Measurements from ENCODE around the gene INAFM2.

DNA sequence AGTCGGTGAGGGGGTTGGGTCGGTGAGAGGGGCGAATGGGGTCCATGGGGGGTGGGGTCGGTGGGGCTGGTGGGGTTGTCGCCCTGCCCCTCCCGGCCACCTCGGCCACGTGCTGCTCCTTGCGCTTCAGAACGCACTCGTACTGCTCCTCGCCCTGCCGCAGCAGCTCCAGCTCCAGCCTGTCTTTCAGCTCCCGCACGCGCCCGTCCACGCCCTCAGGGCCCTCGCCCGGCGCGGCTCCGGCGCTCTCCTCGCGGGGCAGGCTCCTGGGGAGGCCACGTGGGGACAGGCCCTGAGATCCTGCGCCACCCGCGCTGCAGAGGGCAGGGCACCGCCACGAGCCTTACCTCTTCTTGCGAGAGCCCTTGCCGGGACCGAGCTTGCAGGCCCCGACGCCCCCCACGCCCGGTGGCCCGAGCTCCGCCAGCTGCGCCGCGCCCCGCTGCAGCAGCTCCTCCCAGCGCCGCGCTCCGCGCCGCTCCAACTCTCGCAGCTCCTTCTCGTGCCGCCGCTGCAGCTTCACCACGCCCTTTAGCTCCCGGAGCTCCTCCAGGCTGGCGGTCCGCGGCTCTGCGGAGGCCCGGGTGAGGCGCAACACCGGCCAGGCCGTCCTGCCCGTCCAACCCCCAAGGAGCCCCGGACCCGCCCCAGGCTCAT lies 32.4 kb upstream of the INAFM2 start:
- no peak for TF ChIP-seq EP300 (IDR thresholded peaks at IDR 0.05)
- TF ChIP-seq, protein P1, sequence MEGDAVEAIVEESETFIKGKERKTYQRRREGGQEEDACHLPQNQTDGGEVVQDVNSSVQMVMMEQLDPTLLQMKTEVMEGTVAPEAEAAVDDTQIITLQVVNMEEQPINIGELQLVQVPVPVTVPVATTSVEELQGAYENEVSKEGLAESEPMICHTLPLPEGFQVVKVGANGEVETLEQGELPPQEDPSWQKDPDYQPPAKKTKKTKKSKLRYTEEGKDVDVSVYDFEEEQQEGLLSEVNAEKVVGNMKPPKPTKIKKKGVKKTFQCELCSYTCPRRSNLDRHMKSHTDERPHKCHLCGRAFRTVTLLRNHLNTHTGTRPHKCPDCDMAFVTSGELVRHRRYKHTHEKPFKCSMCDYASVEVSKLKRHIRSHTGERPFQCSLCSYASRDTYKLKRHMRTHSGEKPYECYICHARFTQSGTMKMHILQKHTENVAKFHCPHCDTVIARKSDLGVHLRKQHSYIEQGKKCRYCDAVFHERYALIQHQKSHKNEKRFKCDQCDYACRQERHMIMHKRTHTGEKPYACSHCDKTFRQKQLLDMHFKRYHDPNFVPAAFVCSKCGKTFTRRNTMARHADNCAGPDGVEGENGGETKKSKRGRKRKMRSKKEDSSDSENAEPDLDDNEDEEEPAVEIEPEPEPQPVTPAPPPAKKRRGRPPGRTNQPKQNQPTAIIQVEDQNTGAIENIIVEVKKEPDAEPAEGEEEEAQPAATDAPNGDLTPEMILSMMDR (IDR thresholded peaks at IDR 0.05) = no peak
